ENCODE measurements around the gene ABLIM3. TPM values are rescaled to one million over a fixed set of nuclear protein-coding genes. Genes with fewer than 3 reads are reported as not detected.

ABLIM3 gene
- total and polyA plus RNA-seq, 9 of the 15 experiments (the other 6 are each of a cell fraction or from before 2014, with no cell fraction given): 0.03 to 0.38 (median 0.11) TPM

DNA sequence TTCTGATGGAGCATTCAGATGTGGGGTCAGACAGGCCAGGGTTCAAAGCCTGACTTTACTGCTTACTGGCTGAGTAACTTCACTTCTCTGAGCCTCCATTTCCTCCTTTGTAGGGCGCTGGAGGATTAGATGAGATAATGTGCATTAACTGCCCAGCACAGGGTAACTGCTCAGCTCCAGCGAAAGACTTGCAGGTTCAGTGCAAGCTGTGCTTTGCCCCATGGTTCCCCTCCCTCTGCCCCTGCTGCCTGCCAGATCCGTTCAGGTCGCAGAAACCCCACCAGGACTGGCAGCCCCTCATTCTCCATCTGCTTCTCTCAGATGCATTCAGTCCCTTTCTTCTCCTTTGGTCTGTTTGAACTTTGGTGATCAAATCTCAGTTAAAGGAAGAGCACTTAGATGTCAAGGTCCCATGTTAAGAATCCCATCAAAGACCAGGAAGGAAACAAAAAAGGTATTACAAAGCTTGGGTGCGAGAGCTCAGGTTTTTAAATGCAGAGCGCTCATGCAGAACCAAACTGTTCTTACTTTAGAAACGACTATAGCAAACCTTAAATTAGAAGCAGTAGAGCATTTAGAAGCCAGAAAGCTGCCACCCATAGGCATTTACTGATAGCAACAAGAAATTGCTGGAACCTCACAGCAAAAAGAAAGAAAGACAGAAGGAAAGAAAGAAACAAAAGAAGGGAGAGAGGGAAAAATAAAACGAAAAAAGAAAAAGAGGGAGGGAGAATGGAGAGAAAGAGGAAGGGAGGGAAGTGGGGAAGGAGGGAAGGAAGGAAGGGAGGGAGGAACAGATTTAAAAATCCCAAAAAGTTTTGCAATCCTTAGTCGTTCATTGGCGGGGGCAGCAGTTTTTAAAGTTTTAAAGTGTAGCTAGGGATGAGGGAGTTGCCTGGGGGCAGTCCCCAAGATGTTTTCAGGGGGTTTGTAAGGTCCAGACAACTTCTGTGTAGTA is 153.9 kb downstream of the ABLIM3 start:
- in situ Hi-C loops (cut with MboI): no loop called here
- ChIA-PET POLR2A (interaction anchor here (1.1 to 1.2 kb wide), 3 partner anchors 13 to 139 kb away, joined by 3 to 6 read pairs (median 3); no protein-coding TSS in a partner anchor), CTCF (ENCODE audit: low intra/inter-chr PET ratio) (no interaction called here)
- 2% methylated on average over 10 of the region's 10 CpGs for WGBS (ENCODE audit: insufficient coverage, low coverage, missing lambda C conversion rate)
- no peak overlapping the region for H3K4me2 ChIP-seq (ENCODE audit: insufficient read depth, low read length)
- no TSS peak for BruUV-seq (replicated peaks)
- peaks cover 46 to 65% of the 10 kb centered on the region in 2 experiments for H3K27me3 ChIP-seq (ENCODE audit: control insufficient read depth in 2 of 2, insufficient read depth in 2 of 2, low read length in 2 of 2)
- no peaks in the 10 kb centered on the region for H3K9me1 ChIP-seq (ENCODE audit: control insufficient read depth, insufficient read depth, low read length)
- DNase-seq (ENCODE audit: extremely low read depth in 1 of 4, low spot score in 3 of 4) (no peak), FAIRE-seq (no peak), ATAC-seq (no peak)
- H3K4me1 ChIP-seq (replicated peaks in 1 of 2; ENCODE audit: control insufficient read depth in 2 of 2, insufficient read depth in 2 of 2, low read length in 2 of 2): peaks cover 0 to 8% of the 10 kb centered on the region in 2 experiments; a peak in 1 of 5 replicates
- no peaks in the 10 kb centered on the region; the same call in 1 of the 2 replicates for H4K20me1 ChIP-seq (replicated peaks; ENCODE audit: control insufficient read depth, insufficient read depth, low read length)
- no peak overlapping the region for H2AFZ ChIP-seq (ENCODE audit: low read depth, low read length)
- intact Hi-C loops (cut with micrococcal nuclease): no loop called here
- no peaks in the 10 kb centered on the region for H3K79me2 ChIP-seq (ENCODE audit: control insufficient read depth, insufficient read depth, low read length)
- no peak overlapping the region for H3K27ac ChIP-seq (ENCODE audit: extremely low read depth, low read depth, low read length)
- TF ChIP-seq PTRF (tag; IDR thresholded peaks at IDR 0.05) (no peak), BRD4 (IDR thresholded peaks at IDR 0.05) (no peak)
- TF ChIP-seq, protein P1, sequence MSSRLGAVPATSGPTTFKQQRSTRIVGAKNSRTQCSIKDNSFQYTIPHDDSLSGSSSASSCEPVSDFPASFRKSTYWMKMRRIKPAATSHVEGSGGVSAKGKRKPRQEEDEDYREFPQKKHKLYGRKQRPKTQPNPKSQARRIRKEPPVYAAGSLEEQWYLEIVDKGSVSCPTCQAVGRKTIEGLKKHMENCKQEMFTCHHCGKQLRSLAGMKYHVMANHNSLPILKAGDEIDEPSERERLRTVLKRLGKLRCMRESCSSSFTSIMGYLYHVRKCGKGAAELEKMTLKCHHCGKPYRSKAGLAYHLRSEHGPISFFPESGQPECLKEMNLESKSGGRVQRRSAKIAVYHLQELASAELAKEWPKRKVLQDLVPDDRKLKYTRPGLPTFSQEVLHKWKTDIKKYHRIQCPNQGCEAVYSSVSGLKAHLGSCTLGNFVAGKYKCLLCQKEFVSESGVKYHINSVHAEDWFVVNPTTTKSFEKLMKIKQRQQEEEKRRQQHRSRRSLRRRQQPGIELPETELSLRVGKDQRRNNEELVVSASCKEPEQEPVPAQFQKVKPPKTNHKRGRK (tag; IDR thresholded peaks at IDR 0.05): peak; percentile 67; the same call in 1 of the 2 replicates
- no peak overlapping the region for H3K4me3 ChIP-seq
- H3K9ac ChIP-seq (ENCODE audit: insufficient read depth in 1 of 2, low read depth in 2 of 2, low read length in 2 of 2): no peak overlapping the region
- no peaks in the 10 kb centered on the region for H3K9me3 ChIP-seq (replicated peaks; ENCODE audit: control insufficient read depth, insufficient read depth, low read depth, low read length)
- H3K36me3 ChIP-seq (ENCODE audit: control insufficient read depth, insufficient read depth, low read length): no peaks in the 10 kb centered on the region

Measured in K562 (cell line).